NCI-H1694 (cell line): Measurements from ENCODE around the gene GMIP.

Source experiments
- DNase-seq: peaks from one replicate; lab custom pipeline; 2025; lab: John Stamatoyannopoulos, UW

GMIP gene

DNA sequence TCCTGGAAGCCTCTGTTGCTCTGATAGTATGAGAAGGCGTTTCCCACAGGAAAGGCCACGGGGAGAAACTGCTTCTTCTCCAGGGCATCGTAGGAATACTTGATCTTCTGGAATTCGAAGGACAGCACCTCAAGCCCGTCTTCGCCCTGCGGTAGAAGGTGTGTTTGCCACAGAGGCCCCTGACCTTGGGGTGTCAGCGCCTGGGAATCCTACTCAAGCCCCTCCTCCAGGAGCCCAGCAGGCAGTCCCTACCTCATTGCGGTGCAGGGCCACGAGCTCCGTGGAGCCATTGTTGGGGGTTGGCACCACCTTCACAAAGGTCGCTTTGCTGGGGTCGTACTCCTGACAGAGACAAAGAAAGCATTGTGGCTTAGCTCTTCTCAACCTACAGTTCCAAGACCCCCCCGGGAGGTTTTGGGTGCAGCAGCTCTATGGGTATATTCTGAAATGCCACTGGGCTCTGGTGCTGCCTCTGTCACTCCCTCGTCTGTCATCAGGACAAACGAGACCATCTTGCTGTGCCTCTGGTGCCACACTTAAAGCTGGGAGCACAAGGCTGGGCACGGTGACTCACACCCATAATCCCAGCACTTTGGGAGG lies 16.3 kb upstream of the GMIP start:
- no peak for DNase-seq

GRCh38 chr19:19657397-19657783 lies 13.9 kb upstream of the GMIP start:
- DNase-seq = peak; percentile 89

- DNase-seq = no peak
Measured at GRCh38 chr19:19656451-19657396, 13.3 kb upstream of the GMIP start.

GRCh38 chr19:19655641-19656343 lies 12.3 kb upstream of the GMIP start:
- no peak for DNase-seq

DNA sequence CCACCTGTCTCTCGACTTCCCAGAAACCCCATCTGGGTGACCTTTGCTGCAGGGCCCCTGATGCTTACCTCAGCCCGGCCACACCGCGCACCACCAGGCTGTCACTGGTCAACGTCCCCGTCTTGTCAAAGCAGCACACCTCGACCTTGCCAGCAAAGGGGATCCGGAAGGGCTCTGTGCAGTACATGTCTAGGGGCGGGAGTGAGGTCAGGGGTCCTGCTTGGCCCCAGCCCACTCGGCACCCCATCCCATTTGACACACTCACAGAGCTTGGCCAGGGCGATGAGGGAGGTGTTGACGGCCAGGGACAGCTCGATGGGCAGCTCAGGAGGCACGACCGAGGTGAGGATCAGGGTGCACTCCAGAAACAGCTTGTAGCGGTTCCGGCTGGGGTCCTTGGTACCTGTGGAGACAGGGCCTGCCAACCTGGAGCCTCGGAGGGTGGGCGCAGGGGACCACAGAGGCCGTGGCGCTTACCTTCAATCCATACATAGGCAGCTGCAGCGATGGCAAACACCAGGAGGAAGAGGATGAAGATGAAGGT lies 11.7 kb upstream of the GMIP start:
- DNase-seq = no peak

DNA sequence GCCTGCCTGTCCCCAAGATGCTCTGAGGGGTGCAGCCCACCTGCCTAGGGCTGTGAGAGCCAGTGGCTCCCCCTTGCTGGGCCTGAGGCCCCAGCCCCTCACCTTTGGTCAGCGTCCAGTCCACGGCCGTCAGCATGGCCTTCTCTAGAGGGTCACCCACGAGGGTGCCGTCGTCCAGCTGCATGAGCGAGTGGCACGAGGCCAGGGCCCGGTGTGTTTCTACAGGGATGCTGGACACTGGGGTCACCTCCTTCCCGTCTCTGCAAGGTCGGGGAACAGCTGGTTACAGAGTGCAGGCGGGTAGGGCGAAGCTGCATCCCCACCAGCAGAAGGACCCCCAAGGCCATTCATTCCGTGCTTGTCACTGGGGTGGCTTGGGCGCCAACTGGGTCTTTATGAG lies 11.0 kb upstream of the GMIP start:
- DNase-seq = no peak

GRCh38 chr19:19653597-19654147 lies 10.2 kb upstream of the GMIP start:
- DNase-seq = no peak

- DNase-seq = no peak
Measured at GRCh38 chr19:19652482-19653295, 9.2 kb upstream of the GMIP start.

GRCh38 chr19:19651076-19651475 lies 7.6 kb upstream of the GMIP start:
- no peak for DNase-seq

GRCh38 chr19:19650331-19650730 lies 6.9 kb upstream of the GMIP start:
- DNase-seq = no peak

DNA sequence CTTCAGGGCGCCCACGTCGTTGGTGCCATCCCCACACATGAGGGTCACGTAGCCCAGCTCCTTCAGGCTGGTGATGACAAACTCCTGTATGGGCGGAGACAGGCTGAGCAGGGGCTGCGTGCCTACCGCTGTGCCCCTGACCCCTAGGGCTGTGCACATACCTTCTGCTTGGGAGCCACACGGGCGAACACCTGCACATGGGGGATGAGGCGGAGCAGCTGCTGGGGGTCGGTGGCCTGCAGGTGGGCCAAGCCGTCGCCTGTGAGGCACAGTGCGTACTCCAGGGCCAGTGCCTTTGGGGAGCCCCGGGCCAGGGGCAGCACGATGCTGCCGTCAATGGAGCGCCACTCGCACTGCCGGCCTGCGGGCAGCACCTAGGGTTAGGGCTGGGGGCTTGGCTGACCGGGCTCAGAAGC lies 6.1 kb upstream of the GMIP start:
- no peak for DNase-seq

DNA sequence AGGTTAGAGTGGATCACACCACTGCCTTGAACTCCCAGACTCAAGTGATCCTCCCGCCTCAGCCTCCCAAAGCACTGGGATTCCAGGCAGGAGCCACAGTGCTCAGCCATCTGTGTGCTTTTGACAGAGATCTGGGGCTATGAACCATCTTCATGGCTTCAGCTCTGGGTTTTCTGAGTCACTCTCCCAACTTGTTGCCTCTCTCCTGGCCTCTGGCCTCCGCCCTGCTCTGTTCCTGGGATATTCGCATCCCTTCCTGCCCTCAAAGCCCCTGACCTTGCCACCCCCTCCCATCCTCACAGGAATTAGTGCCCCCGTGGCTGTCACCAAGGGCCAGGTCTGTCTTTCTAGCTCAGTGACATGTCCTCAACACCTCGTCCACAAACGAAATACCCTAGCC lies 5.7 kb upstream of the GMIP start:
- DNase-seq = no peak

DNA sequence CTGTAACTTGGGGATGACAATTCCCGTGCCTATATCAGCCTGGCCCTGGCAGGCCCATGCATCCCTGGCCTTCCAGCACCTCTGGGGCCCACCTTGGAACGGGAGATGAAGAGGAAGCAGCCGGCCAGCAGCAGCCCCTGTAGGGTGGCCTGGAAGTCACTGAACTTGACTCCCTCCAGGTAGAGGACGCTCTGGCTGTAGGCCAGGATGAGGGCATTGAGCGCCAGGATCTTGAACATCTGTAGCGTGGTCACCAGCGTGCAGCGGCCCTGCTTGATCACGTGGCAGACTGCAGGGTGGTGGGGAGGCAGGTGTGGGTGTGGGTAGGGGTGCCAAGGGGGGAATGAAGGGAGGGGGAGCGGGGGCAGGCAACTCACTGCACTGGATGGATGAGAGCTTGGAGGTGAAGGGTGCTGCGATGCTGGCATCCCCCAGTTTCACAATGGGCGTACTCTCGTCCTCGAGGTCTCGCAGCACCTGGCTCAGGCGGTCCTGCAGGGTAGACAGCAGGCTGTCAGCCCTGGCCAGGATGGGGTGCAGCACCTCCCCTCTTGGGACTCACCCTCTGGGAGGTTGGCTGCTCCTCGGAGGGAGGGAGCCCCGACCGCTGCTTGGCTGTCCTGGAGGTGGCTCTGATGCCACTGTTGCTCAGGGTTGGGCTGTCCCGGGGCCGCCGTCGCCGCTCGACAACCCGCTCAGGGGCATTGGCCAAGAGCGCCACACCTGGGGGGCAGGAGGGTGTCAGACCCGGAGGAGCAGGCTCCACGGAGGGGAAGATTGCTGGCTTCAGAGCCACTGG lies 3.8 kb upstream of the GMIP start:
- DNase-seq = no peak

GRCh38 chr19:19645233-19645870 lies 1.9 kb upstream of the GMIP start:
- no peak for DNase-seq

GRCh38 chr19:19644054-19644388 lies 564 bp upstream of the GMIP start:
- DNase-seq = no peak

DNA sequence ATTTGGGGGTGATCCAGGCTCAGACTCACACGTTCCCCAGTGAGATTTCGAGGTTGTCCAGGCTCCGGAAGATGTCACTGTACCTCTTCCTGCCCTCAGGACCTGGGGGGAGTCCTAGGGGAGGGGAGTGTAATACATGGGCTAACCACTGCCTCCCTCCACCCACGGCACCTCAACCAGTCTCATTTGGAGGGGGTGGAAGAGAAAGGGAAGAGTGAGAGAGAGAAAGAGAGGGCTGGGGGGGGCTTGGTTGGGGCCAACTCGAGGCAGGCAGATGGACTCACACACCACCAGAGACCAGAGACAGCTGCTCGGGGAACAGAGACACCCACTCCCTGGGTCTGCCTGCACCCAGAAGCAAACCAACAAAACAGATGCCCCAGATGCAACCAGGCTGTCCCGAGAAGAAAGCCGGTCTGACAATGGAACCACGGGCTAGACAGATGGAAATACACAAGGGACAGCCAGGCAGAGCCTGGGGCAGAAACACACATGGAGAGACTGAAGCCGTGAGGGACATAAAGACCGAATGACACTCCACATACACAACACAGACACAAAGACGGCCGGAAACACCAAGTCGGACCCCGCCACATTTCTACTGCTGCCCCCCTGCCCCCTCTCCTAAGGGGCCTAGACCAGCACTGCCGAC lies 825 bp downstream of the GMIP start:
- DNase-seq = peak; percentile 29

GRCh38 chr19:19637523-19638251 lies 5.8 kb downstream of the GMIP start:
- no peak for DNase-seq

DNA sequence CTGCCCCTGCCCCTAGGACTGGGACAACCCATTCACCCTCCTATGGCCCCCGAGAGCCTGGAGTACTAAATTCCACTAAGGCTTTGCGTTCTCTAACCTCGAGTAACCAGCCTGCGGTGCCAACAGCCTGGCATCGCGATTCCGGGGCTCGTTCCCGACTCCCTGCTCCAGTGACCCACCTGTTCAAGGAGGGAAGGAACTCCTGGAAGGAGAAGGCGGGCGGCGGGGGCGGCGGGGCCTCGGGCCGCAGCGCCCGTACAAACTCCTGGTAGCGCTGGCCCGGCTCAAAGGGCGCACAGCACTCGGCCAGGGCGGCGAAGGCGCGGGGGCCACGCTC lies 6.3 kb downstream of the GMIP start:
- no peak for DNase-seq

DNA sequence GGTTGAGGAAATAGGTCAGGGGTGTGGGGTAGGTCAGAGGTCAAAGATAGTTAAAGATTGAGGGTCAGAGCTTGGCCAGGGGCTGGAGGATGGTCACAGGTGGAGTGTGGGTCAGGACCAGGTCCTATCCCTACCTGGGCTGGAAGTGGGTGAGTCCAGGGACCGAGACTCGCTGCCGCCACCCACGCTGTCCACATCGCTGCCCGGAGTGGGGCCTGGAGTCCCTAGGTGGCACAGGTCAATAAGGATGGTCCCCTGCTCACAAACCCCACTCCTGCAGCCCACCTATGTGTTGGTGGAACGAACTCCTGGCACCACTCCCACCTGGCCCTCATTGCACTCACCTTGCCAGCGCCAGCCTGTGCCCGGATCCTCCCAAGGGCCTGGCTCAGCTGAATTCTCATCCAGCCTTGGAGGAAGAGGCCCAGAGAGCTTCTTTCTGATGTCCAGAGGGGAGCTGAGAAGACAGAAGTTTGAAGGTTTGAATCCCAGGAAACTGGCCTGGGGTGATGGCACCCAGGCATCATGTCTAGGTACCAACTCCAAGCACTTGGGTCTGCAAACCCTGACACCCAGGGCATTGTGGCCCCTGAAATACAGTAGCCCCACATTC lies 6.8 kb downstream of the GMIP start:
- DNase-seq = no peak
